Measurements from ENCODE around the gene TAGLN. TPM values are rescaled to one million over a fixed set of nuclear protein-coding genes. Genes with fewer than 3 reads are reported as not detected.

TAGLN gene
- 1,000 to 10,000 TPM in 1 of 2 donors, 100 to 1,000 TPM in 1; 829 to 1,367 TPM for total RNA-seq
- long read RNA-seq, transcript TAGLN-201 (5 exons, 1,477 nt), result minor isoform, 8 of 532 reads
- long read RNA-seq, transcript TAGLN-207 (4 exons, 2,166 nt), result minor isoform, 11 of 532 reads
- long read RNA-seq, transcript TAGLN-202 (5 exons, 928 nt), result major isoform, 502 of 532 reads
- long read RNA-seq, partial matches to known transcripts, result 0 of 532 reads
- long read RNA-seq, other reads (novel, unspliced or antisense), result 6 of 532 reads

GRCh38 chr11:117199053-117199915 is at the start of gene TAGLN:
Gene TAGLN (plus strand): TSS chr11:117199370. CDS start chr11:117203014, 3,644 bp downstream.
- intact Hi-C loops (cut with DNase I), result no loop called here
- peak; percentile 77 to 79 for ATAC-seq
- DNase-seq, result peak; percentile 89

- ATAC-seq (no peak), DNase-seq (no peak)
- intact Hi-C loops (cut with DNase I), result no loop called here
These were observed 47.1 kb upstream of the TAGLN start for GRCh38 chr11:117152066-117152465.

DNA sequence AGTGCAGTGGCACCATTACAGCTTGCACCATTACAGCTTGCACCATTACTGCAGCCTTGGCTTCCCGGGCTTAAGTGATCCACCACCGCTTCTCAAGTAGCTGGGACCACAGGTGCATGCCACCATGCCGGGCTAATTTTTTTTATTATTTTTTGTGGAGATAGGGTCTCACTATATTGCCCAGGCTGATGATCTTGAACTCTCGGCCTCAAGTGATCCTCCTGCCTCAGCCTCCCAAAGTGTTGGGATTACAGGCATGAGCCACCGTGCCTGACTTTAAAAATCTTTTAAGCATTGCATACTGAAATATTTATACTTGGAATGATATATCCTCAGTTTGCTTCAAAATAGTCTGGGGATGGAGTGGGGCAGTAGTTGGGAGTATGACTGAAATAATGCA is 44.7 kb upstream of the TAGLN start:
- intact Hi-C loops (cut with DNase I), result no loop called here
- no peak for ATAC-seq
- no peak for DNase-seq

GRCh38 chr11:117157507-117157906 is 41.7 kb upstream of the TAGLN start:
- DNase-seq (no peak), ATAC-seq (no peak)
- intact Hi-C loops (cut with DNase I), result no loop called here

GRCh38 chr11:117159892-117160291 is 39.3 kb upstream of the TAGLN start:
- DNase-seq (no peak), ATAC-seq (no peak)
- intact Hi-C loops (cut with DNase I), result no loop called here

- intact Hi-C loops (cut with DNase I), result no loop called here
- no peak for ATAC-seq
- no peak for DNase-seq
These were observed 38.3 kb upstream of the TAGLN start for GRCh38 chr11:117160826-117161225.

- intact Hi-C loops (cut with DNase I), result no loop called here
- DNase-seq (no peak), ATAC-seq (no peak)
These were observed 32.7 kb upstream of the TAGLN start for GRCh38 chr11:117166491-117166890.

DNA sequence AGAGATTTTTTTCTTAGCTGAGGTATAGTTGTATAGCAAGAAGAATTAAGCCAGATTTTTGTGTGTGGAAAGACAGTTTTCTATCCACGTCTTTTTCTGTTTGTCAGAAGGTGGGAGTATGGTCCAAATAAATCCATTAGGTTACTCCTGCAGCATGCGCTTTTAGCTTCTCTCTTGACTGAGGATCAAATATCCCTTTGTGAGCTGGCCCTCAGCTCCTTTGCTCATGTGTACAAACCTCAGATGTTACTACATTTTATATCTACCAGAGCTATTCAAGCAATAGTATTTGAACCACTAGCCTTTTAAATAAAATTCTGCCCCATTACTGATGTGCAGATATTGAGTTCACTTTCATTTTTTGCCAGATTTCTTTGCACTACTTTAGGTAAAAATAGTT is 29.4 kb upstream of the TAGLN start:
- intact Hi-C loops (cut with DNase I), result no loop called here
- ATAC-seq, result no peak
- no peak for DNase-seq

- DNase-seq, result no peak
- no peak for ATAC-seq
- intact Hi-C loops (cut with DNase I), result no loop called here
These were observed 29.0 kb upstream of the TAGLN start for GRCh38 chr11:117170210-117170609.

DNA sequence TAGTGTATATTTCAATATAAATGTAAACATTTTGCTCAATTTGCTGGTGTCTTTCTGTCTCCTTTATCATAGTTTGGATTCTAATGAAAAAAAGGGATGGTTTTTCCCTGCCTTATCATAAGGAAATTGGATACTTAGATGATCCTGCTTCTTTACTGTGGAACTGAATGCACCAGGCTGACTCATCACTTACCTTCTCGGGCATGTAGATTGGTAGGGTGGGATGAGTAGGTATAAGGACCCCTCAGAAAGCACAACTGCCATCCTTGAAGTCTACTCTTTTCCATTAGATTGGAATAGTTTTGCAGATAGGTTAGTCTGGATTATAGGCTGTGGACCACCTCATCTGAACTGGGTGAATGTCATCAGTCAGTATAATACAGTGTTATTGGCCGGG is 28.2 kb upstream of the TAGLN start:
- DNase-seq (no peak), ATAC-seq (no peak)
- intact Hi-C loops (cut with DNase I), result no loop called here

GRCh38 chr11:117171404-117172061 is 27.6 kb upstream of the TAGLN start:
- peak in 1 of 2 donors; percentile 29 for ATAC-seq
- intact Hi-C loops (cut with DNase I), result no loop called here
- no peak for DNase-seq

DNA sequence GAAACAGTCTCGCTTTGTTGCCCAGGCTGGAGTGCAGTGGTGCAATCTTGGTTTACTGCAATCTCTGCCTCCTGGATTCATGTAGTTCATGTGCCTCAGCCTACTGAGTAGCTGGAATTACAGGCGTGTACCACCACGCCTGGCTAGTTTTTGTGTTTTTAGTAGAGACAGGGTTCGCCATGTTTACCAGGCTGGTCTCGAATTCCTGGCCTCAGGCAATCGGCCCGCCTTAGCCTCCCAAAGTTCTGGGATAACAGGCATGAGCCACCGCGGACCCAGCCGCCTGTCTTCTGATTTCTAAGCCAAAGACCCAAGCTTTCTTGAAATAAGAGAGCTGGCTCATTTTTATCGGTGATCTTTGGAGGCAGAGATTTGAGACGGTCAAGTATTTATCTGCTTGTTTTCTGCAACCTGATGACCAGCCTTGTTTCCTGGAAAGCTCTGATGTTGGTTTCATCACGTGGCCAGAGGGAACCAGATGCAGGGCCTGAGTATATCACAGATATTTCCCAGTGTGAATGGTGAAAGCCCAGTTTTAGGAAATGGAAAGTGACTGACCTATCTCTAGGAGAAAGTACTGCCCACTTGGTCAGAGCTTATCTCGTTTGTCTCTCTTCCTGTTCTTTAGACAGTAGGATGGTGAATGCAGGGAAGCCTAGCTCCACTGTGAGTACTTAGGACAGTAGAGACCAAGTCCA is 26.3 kb upstream of the TAGLN start:
- DNase-seq, result no peak
- intact Hi-C loops (cut with DNase I), result no loop called here

DNA sequence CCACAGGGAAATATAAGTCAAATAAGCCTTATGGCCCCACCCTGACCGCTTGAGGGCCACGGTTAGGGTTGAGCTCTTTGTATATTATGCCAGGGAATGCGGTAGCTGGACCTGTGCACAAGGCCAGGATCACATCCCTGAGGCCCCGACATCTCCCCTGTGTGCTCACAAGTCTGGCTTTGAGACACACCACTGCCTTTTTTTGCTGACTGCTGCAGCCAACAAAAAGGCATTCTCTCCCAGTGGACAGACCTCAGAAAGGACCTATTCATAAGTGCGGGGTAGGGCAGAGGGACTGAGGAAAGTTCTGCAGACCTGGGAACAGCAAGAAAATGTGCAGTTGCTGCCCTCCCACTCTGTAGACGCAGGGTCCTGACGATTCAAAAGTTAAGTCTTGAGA is 24.1 kb upstream of the TAGLN start:
- no peak for DNase-seq
- ATAC-seq, result no peak
- intact Hi-C loops (cut with DNase I), result loop anchor here in 1 of 2 donors (5.0 kb wide), 1 partner anchor 47 kb away; no protein-coding TSS in a partner anchor

More for the DNA sequence above, 26.3 kb upstream of the TAGLN start:
- ATAC-seq, result peak; percentile 51 to 70

GRCh38 chr11:117175781-117176180 is 23.4 kb upstream of the TAGLN start:
- ATAC-seq (no peak), DNase-seq (no peak)
- intact Hi-C loops (cut with DNase I), result loop anchor here in 1 of 2 donors (2.0 to 5.0 kb wide), 2 partner anchors 31 to 47 kb away; partner anchors contain the start of gene PAFAH1B2

DNA sequence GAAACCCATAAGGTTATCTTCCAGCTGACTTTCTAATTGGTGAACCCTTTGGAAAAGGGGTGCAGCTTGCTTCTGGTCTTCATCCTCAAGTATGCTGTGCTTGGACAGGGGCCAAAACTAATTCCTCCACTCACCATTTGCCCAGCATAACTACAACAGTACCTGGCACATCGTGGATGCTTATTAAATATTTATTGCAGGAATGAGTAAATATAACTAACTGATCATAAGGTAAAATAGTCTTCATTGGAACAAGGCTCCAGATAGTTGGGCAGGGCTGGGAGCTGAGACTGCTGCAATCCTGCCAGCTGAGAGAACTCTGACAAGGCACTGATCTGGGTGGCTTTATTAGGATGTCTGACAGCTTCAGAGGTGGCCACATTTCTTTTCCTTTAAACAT is 23.0 kb upstream of the TAGLN start:
- intact Hi-C loops (cut with DNase I), result loop anchor here in 1 of 2 donors (2.0 to 5.0 kb wide), 2 partner anchors 31 to 46 kb away; partner anchors contain the start of gene PAFAH1B2
- ATAC-seq (no peak), DNase-seq (no peak)

DNA sequence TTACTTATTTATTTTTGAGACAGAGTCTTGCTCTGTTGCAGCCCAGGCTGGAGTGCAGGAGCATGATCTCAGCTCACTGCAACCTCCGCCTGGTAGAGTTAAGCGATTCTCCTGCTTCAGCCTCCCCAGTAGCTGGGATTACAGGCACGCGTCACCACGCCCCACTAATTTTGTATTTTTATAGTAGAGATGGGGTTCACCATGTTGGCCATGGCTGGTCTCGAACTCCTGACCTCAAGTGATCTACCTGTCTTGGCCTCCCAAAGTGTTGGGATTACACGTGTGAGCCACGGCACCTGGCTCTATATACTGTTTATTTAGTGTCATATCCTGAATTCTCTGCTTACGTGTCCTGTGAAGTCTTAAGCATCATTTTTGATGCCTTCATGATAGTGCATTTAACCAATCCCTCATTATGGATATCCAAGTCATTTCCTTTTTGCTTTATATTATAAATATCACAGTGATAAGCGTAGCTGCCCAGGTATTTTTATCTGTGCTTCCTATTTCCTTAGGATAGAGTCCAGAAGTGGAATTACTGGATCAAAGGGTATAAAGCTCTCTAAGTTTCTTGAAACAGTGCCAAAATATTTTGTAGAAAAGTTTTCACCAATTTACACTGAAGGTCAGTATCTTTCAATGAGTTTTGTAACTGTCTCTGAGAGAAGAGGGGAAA is 21.5 kb upstream of the TAGLN start:
- intact Hi-C loops (cut with DNase I), result loop anchor here in 1 of 2 donors (2.0 to 5.0 kb wide), 2 partner anchors 33 to 45 kb away; partner anchors contain the start of gene PAFAH1B2
- no peak for DNase-seq
- ATAC-seq, result no peak

GRCh38 chr11:117178210-117179034 is 20.7 kb upstream of the TAGLN start, which contains the start of gene SIDT2:
Gene SIDT2 (plus strand): TSS chr11:117178743. CDS start chr11:117179264, 521 bp downstream.
- peak; percentile 94 to 96 for ATAC-seq
- peak; percentile 97 for DNase-seq
- intact Hi-C loops (cut with DNase I), result loop anchor here in 1 of 2 donors (5.0 kb wide), 1 partner anchor 44 kb away; no protein-coding TSS in a partner anchor

Measured in left cardiac atrium (tissue), 4 donors.